SH-SY5Y (cell line): ENCODE results near the gene GJB2.

Experiments
- GATA2 ChIP-seq: IDR thresholded peaks from 2 replicates; pipeline ENCODE4 v1.6.1; 2011; ENCODE audit warnings: mild to moderate bottlenecking, low read depth, low read length
- GATA3 ChIP-seq: IDR thresholded peaks from 2 replicates; pipeline ENCODE4 v1.6.1; 2011; ENCODE audit warnings: low read depth, mild to moderate bottlenecking, low read length, moderate library complexity

GRCh38 chr13:20140487-20140886 is 52.3 kb downstream of the GJB2 start:
- TF ChIP-seq GATA2 (no peak), GATA3 (no peak)
